Inferior parietal cortex (tissue), 1 donor: Measurements from ENCODE around the gene SOX18.

Source experiments
- DNase-seq: peaks from one replicate; pipeline ENCODE4 v3.0.0-alpha.2; 2016; ENCODE audit errors: extremely low spot score

SOX18 gene

GRCh38 chr20:64068386-64069208 lies 19.2 kb upstream of the SOX18 start:
- DNase-seq, result no peak

DNA sequence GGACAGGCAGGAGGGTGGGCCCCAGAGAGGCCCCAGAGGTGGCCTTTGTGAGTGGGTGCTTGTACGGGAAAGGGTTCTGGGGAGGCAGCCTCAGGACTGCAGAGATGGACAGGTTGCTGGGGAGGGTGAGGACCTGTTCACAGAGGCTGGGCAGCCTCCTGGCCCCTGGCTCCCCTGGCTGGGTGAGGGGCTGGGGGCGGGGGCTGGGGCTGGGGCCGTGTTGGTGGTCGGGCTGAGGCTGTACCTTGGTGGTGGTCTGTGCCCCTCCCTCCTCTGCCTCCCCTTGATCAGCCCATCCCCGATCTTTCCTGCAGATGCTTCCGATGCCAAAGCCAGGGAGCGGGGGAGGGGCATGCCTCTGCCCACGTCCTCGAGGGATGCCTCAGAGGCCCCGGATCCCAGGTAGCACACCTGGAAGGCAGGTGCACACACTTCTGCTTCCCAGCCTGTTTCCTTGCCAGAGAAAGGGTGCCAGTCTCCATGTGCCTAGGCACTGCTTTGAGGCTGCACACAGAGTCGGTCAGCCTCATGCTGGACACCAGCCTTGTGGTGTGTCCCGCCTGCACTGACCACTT lies 18.4 kb upstream of the SOX18 start:
- DNase-seq, result no peak

DNA sequence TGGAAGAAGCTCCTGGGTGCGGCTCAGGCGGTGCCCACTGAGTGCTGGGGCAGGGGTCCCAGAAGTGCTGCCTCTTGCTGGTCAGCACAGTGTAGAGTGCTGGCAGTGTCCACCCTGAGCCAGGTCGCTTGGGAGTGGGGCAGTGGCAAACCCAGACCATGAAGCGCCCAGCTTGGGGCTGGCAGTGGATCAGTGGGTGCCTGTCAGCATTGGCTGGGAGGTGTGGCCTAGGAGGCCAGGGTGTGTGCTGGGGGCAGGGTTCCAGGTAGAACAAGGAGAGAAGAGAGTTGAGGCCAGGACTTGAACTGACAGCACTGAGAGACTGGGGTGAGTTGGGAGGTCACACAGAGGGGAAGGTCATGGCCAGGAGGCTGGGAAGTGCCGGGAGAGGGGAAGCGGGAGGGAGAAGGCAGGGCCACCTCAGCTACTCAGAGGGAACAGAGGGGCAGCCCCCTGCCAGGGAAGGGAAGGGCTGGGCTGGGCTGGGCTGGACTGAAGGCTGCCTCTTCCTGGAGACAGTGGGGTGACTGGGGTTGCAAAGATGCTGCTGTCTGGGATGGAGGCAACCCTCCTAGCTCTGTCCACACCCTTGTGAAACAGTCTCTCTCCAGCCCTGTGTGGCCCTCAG lies 17.7 kb upstream of the SOX18 start:
- DNase-seq, result no peak

GRCh38 chr20:64065974-64066343 lies 16.5 kb upstream of the SOX18 start:
- DNase-seq, result no peak

- DNase-seq, result no peak
These were observed 15.9 kb upstream of the SOX18 start for GRCh38 chr20:64065062-64065973.

DNA sequence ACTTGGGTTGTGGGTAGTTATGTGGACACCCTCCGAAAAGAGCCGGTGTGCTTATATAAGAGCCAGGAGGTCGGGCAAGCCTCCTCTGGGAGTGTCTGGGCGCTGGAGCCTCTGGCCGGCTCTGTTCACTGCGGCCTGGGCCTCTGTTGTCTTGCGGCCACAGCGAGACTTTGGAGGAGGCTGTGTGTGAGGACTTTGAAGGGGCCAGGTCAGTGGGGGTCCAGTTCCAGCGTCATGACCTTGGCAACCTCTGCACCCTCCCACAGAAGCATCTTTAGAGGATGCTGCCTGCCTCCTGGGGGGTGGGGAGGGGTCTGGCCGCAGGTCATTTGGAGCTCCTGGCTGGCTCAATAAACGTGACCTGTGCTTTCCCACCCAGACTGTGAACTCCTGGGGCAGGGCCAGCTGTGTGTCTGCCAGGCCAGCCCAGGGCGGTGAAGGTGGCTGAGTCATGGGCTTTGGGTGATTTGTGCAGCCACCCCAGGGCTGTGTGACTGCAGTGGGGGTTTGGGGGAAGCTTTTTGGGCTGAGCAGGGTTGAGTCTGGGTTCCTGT lies 14.8 kb upstream of the SOX18 start:
- DNase-seq, result no peak

DNA sequence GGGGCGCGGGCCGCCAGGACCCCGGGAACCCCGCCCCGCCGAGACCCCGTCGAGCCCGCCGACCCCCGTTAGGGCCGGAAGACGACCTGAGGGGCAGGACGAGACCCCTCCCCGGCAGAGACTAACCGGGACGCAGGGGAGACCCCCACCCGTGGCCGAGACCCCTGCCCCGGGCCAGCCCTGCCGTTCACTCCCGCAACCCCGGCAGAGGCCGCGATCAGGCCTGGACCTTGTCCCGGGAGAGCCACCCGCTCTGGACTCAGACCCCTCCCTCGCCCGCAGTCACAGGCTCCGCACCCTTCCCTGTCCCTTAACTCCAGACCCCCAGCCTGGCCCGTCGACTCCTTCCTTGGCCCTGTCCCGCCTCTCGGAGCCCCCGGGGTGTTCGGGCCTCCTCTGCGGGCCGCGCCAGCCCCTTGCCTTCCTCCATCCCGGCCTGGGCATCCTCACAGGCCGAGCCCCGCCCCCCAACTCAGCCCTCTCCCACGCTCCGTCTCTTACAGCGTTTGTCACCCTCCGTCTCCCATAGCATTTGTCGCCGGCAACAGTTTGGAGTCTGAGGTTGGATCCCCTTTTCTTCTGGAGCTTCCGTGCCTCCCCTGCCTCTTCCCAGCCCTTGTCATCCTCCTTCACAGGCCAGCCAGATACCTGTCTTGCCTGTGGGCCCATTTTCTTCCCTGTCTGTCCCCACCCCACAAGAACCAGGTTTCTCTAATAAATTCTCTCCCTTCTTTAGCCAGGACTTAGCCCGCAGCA lies 14.1 kb upstream of the SOX18 start:
- DNase-seq, result no peak

DNA sequence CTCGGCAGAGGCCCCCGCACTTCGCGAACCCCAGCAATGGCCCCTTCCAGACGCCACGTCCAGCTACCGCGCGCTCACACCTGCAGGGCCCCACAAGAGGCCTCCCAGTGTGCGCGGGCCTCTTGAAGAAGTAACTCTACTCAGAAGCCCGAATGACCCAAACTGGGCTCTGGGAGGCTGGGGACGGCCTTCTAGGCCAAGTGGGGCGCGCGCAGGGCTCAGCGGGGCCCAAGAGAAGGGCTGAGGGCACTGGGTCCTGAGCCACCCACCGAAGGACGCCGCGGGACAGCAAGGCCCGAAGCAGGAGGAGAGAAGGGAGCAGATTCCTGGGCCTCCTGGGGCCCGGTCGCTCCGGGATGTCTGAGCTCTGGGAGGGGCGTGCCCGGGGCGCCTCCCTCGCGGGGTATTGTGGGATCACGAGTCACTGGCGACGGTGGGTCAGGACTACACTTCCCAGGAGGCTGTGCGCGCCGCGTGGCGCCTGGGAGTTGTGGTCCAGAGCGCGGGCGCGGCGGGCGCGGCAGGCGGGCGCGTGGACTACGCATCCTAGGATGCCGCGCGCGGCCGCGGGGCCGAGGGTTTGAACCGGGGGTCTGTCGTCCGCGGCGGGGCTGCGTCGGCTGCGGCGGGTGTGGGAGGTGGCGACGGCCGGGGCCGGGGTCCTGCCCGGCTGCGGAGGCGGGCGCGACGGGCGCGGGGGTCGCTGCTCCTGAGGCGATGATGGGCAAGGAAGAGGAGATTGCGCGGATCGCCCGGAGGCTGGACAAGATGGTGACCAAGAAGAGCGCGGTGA lies 13.4 kb upstream of the SOX18 start, which contains the start of gene TCEA2:
TSS of gene TCEA2 (plus strand) at position 603 of the 793 bp plus-strand sequence. CDS start at position 718, 115 bp downstream.
- DNase-seq, result peak; percentile 97

DNA sequence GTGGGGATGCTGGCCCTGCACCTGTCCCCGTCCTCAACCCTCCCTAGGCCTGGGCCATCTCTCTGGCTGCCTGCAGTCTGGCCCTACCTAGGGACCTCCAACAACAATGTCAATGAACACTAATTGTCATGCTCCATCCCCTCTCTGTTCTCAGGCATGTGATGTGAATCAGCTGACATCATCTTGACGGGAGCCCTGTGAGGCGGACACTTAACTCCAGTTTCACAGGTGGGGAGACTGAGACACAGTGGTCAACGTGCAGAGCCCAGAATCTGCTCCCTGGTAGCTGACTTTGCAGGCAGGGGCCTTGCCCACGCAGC lies 12.8 kb upstream of the SOX18 start:
- no peak for DNase-seq

DNA sequence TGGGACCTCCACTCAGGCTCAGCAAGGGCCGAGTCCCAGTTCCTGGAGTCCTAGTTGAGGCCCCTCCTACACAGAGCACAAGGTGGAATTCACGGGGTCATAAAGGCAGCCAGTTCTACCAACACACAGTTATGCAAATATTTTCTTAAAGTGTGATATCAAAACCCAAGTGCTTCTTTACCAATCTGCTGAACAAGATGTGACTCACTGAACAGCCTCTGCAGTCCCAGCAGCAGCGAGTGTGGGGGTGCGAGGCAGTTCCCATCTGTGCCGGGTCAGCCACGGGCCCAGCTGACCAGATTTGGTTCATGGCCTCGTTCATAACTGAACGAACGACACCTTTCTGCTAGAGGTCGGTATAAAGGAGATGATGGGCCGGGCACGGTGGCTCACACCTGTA lies 9.1 kb upstream of the SOX18 start:
- no peak for DNase-seq

DNA sequence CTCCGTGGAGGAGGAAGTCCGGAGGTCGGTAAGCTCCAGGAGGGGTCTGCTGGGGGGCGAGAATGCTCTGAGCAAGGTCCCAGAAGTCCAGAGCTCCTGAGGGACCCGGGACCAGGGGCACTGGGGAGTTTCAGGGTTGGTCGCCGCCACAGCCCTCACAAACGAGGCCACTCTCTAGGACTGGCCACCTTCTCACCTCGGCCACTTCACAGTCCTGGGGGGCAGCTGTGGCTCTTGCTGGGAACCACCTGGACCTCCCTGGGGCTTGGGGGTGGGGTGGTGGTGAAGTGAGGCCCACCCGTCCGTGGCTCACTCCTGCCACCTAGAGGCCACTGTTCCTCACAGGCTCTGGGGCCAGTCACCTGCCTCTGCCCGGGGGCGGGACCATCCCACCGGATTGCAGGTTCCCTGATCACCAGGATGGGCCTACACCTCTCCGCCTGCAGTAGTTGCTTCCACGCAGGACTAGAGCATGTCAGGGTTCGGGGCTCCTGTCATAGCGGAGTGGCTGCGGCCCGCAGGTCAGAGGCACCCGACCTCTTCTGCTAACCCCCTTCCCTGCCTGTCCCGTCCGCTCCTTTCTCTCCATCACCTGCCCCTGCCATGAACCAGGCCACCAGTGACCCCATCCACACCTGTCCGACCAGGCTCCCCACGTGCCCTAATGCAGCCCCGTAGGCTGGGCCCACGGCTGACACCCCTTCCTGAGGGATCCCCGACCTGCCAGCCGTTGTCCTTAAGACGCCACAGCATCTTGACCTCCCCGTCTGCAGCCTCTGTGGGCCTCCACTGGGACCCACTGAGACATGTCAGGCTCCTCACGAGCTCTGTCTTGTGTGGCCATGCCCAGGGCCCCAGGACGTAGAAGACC lies 8.4 kb upstream of the SOX18 start:
- DNase-seq, result peak; percentile 48

DNA sequence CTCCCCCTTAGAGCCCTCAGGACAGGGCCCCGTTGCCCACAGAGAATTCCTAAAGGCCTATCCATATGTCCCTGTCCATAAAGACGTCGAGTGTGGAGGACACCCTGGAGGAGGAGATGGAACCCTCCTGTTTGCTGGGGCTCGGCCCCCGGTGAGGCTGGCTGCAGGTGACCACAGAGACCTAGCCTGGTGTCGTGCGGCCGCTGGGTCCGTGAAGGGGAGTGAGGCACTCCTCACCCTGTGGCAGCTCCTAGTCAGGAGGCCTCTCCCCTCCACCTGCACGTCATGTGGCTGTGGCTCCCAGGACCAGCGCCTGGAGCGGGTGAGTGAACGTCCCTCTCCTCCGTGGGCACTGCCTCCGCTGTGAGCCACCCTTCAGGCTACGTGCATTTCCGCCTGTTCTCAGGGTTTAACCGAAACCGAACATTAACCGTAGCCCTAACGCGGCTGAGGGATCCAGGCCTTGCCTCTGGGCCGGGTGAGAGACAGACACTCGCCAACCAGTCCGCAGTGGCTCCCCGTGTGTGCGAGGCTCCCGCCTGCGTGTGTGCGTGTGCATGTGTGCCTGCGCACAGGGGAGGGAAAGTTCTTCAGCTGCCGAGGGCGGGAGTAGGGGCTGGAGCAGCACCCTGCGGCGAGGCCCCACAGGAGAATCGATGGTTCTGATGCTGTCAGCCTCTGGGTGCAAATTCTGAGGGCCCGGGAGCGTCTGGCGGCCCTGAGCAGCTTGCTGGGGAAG lies 7.6 kb upstream of the SOX18 start:
- DNase-seq, result no peak

- DNase-seq, result no peak
These were observed 7.1 kb upstream of the SOX18 start for GRCh38 chr20:64056639-64056888.

- no peak for DNase-seq
These were observed 6.6 kb upstream of the SOX18 start for GRCh38 chr20:64055893-64056638.

DNA sequence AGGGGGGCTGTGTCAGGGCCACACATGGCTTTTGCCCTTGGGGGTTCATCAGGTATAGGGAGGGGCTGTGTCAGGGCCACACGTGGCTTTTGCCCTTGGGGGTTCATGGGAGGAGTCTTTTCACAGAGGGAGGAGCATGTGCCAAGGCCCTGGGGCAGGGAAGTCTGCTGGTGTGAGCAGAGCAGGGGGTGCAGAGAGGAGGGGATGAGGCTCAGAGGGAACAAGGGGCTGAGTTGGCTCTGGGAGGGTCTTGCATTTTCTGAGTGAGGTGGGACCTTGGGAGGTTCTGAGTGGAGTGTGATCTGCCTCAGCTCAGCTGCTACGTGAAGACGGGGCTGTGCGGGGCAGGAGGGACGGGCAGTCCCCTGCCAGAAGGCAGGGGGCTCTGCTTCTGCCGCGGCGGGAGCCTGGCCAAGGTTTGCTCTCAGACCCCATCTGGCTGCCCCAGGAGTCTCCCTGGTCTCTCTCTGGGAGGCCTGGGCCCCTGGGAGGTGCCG lies 6.0 kb upstream of the SOX18 start:
- DNase-seq, result no peak

DNA sequence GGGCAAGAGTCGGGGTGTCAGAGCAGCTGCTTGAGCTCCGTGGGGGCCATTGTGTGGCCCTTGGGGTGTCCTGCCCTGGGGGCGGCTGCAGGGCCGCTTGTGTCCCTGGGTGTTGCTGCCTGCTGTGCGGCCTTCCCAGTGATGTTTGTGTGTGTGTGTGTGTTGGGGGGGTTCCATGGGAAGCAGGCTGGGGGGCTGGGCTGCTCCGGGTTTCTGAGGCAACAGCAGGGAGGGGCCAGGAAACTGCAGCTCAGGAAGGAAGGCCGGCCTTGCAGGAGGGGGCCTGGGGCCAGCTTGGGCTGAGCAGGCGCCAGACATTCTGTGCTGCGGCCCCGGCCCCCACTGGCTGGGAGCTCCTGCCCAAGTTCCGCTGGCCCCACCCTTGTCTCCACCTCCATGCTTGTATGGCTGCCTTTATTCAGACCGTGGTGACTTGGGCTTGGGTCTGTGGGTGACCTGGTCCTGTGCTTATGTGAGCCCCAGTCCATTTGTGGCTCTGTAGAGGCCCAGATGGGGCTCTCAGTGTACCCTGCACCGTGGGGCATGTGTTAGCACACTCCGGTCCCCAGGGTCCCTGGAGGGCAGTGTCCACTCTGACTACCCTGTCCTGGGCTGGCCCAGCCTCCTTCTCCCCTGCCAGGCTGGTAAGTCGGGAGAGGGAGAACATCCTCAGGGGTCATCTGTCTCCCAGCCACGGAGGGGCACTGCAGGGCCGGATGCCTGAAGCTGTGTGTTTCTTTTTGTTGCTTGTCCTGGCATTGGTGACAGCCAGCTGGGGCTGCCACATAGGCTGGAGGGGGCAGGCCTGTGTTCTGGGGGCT lies 4.6 kb upstream of the SOX18 start:
- no peak for DNase-seq
